Activated CD8-positive, alpha-beta T cell treated with anti-CD3 and anti-CD28 coated beads for 36 hours (primary cell): Measurements from ENCODE around the gene DNASE1. TPM values are rescaled to one million over a fixed set of nuclear protein-coding genes. Genes with fewer than 3 reads are reported as not detected.
"Not testable (repeated sequence)": the region's sequence is repeated elsewhere in the genome, so short reads cannot be mapped to it uniquely, and the experiment has no call there.

Source experiments
- ATAC-seq: fragments of 200-7000 bp; cut with Tn5 transposase; one replicate; pipeline ENCODE4 v1.10.0; 2021; ENCODE audit warnings: mild to moderate bottlenecking, moderate library complexity
- CTCF ChIA-PET: fragments of 350-600 bp; sonication (Branson Sonifier 250); formaldehyde crosslinking; loops from one replicate; lab custom pipeline; 2021; ENCODE audit warnings: antibody characterized with exemption; lab: Charles Lee
- POLR2A ChIA-PET: fragments of 350-600 bp; sonication (Branson Sonifier 250); formaldehyde crosslinking; loops from one replicate; lab custom pipeline; 2021; ENCODE audit warnings: antibody characterized with exemption; lab: Charles Lee
- DNase-seq: peaks from one replicate; pipeline ENCODE4 v3.0.0-alpha.2; 2020
- H3K27ac Mint-ChIP-seq: one replicate; pipeline ENCODE4 v1.8.0; 2021; ENCODE audit warnings: mild to moderate bottlenecking, mixed read lengths
- H3K27me3 Mint-ChIP-seq: one replicate; pipeline ENCODE4 v1.8.0; 2021; ENCODE audit warnings: mixed read lengths
- H3K36me3 Mint-ChIP-seq: one replicate; pipeline ENCODE4 v1.8.0; 2021; ENCODE audit warnings: low read depth, mixed read lengths
- H3K4me1 Mint-ChIP-seq: one replicate; pipeline ENCODE4 v1.8.0; 2021; ENCODE audit warnings: low read depth, mixed read lengths
- H3K4me3 Mint-ChIP-seq: one replicate; pipeline ENCODE4 v1.8.0; 2021; ENCODE audit warnings: mild to moderate bottlenecking, moderate library complexity, mixed read lengths
- H3K9me3 Mint-ChIP-seq: one replicate; pipeline ENCODE4 v1.8.0; 2021; ENCODE audit warnings: mixed read lengths
- intact Hi-C: fragments of 100-400 bp; cut with micrococcal nuclease; formaldehyde crosslinking; loops from one replicate; pipeline ENCODE4 v1.10.0; 2022
- total RNA-seq, 2 experiments: library from RNA; stranded (reverse); gene quantifications; one replicate each; pipeline ENCODE4 v1.2.3, GENCODE V29; 2021
- TF ChIP-seq, protein P1 (sequence below): fragments of 200-600 bp; IDR thresholded peaks from one replicate; pipeline ENCODE4 v1.8.0; 2022; ENCODE audit warnings: antibody characterized with exemption, mild to moderate bottlenecking

DNASE1 gene, protein sequence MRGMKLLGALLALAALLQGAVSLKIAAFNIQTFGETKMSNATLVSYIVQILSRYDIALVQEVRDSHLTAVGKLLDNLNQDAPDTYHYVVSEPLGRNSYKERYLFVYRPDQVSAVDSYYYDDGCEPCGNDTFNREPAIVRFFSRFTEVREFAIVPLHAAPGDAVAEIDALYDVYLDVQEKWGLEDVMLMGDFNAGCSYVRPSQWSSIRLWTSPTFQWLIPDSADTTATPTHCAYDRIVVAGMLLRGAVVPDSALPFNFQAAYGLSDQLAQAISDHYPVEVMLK
- 10 to 100 TPM; 11.8 to 12.1 TPM for total RNA-seq

DNA sequence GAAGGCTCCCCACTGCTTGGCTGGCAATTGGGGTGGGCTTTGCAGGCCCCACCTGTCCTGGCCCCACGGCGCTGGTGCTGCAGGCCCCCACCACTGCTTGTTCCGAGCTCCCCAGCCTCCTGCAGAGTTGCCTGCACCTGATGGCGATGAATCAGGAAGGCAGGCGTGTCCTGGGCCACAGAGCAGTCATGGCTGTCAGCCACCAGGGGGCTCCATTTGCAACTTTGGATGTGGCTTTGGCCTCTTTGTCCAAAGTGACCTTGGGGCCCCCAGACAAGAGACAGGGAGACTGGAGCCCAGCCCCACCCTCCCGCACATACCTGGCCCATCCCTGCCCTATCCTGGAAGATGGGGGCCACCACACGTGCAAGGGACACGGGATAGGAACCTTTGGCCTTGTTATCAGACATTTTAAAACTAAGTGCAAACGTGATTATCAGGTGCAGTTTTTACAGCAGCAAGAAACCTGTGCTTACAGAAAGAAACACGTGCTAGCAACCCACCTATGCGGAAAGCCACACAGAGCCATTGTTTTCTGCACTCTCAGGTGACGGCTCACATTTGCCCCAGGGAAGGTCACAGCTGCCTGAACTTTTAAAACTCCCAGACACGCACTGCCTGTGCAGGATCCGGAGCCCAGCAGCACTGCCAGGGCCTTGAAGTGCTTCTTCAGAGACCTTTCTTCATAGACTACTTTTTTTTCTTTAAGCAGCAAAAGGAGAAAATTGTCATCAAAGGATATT is at the start of gene DNASE1:
DNASE1 (plus strand) TSS at position 443 of the 743 bp plus-strand sequence. CDS start 683 bp downstream, outside the sequence.
- POLR2A ChIA-PET: interaction anchor here (1.2 kb wide), 1 partner anchor 21 kb away, joined by 3 read pairs; no protein-coding TSS in a partner anchor
- Mint-ChIP-seq H3K36me3 (peaks cover 23% of the 10 kb centered on the region), H3K4me1 (peaks cover 15% of the 10 kb centered on the region), H3K9me3 (no peaks in the 10 kb centered on the region), H3K27ac (peak within 1 kb of the TSS; percentile 42), H3K27me3 (no peaks in the 10 kb centered on the region), H3K4me3 (no peak within 1 kb of the TSS)
- intact Hi-C loops: no loop called here
- DNase-seq (peak; percentile 78), ATAC-seq (peak; percentile 68)
- CTCF ChIA-PET: interaction anchor here (0.8 to 2.8 kb wide), 8 partner anchors 9 to 79 kb away, joined by 3 to 13 read pairs (median 4); no protein-coding TSS in a partner anchor
- TF ChIP-seq, protein P1, sequence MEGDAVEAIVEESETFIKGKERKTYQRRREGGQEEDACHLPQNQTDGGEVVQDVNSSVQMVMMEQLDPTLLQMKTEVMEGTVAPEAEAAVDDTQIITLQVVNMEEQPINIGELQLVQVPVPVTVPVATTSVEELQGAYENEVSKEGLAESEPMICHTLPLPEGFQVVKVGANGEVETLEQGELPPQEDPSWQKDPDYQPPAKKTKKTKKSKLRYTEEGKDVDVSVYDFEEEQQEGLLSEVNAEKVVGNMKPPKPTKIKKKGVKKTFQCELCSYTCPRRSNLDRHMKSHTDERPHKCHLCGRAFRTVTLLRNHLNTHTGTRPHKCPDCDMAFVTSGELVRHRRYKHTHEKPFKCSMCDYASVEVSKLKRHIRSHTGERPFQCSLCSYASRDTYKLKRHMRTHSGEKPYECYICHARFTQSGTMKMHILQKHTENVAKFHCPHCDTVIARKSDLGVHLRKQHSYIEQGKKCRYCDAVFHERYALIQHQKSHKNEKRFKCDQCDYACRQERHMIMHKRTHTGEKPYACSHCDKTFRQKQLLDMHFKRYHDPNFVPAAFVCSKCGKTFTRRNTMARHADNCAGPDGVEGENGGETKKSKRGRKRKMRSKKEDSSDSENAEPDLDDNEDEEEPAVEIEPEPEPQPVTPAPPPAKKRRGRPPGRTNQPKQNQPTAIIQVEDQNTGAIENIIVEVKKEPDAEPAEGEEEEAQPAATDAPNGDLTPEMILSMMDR: peak; percentile 77

DNA sequence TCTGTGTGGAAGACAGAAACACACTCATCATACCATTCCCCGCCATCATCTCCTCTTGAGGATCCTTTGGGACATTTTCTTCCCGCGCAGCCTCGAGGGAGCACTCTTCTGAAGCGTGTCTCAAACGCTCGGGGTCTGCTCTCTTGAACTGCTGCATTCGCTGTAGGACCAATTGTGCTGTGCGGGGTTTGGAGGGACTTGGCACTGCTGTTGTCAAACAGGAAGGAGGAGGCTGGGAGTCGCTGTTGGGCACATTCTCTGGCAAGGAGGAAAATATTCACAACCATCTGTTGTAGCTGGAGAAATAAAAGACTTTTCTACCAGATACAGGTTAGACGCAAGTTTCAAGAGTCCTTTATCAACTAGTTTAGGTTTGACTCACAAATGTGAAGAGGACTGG is 48.0 kb upstream of the DNASE1 start:
- H3K4me3 Mint-ChIP-seq: no peak overlapping the region
- no peak overlapping the region for H3K27ac Mint-ChIP-seq
- intact Hi-C loops: no loop called here
- H3K36me3 Mint-ChIP-seq: peaks cover 11% of the 10 kb centered on the region
- ChIA-PET CTCF (interaction anchor here (0.7 kb wide), 1 partner anchor 47 kb away, joined by 3 read pairs; no protein-coding TSS in a partner anchor), POLR2A (no interaction called here)
- peaks cover 10% of the 10 kb centered on the region for H3K4me1 Mint-ChIP-seq
- no peak for DNase-seq
- no peaks in the 10 kb centered on the region for H3K9me3 Mint-ChIP-seq
- ATAC-seq: no peak
- TF ChIP-seq, protein P1: no peak
- no peaks in the 10 kb centered on the region for H3K27me3 Mint-ChIP-seq

GRCh38 chr16:3607161-3607560 is 47.3 kb upstream of the DNASE1 start:
- H3K4me3 Mint-ChIP-seq: no peak overlapping the region
- no peak for ATAC-seq
- no peaks in the 10 kb centered on the region for H3K27me3 Mint-ChIP-seq
- H3K4me1 Mint-ChIP-seq: peaks cover 10% of the 10 kb centered on the region
- no peaks in the 10 kb centered on the region for H3K9me3 Mint-ChIP-seq
- no peak overlapping the region for H3K27ac Mint-ChIP-seq
- DNase-seq: no peak
- TF ChIP-seq, protein P1: no peak
- ChIA-PET POLR2A (no interaction called here), CTCF (interaction anchor here (0.7 kb wide), 1 partner anchor 47 kb away, joined by 3 read pairs; no protein-coding TSS in a partner anchor)
- peaks cover 11% of the 10 kb centered on the region for H3K36me3 Mint-ChIP-seq
- intact Hi-C loops: no loop called here

- ChIA-PET POLR2A (no interaction called here), CTCF (no interaction called here)
- peaks cover 12% of the 10 kb centered on the region for H3K36me3 Mint-ChIP-seq
- TF ChIP-seq, protein P1: no peak
- no peaks in the 10 kb centered on the region for H3K27me3 Mint-ChIP-seq
- no peaks in the 10 kb centered on the region for H3K9me3 Mint-ChIP-seq
- intact Hi-C loops: no loop called here
- no peak for DNase-seq
- no peak overlapping the region for H3K4me3 Mint-ChIP-seq
- peaks cover 12% of the 10 kb centered on the region for H3K4me1 Mint-ChIP-seq
- no peak for ATAC-seq
- H3K27ac Mint-ChIP-seq: no peak overlapping the region
Measured at GRCh38 chr16:3607634-3608033, 46.9 kb upstream of the DNASE1 start.

DNA sequence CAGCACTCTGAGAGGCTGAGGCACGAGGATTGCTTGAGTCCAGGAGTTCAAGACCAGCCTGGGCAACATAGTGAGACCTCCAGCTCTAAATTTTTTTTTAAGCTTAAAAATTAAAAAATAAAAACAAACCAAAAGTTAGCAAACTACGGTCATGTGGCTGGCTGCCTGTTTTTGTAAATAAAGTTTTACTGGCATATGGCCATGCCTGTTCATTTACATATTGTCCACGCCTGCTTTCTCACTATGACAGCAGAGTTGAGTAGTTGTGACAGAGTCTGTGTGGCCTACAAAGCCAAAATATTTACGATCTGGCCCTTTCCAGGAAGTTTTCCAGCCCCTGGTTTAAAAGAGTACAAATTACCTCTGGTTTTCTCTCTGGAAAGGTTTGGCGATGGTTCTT is 46.4 kb upstream of the DNASE1 start:
- H3K4me1 Mint-ChIP-seq: peaks cover 16% of the 10 kb centered on the region
- intact Hi-C loops: no loop called here
- H3K9me3 Mint-ChIP-seq: no peaks in the 10 kb centered on the region
- peaks cover 14% of the 10 kb centered on the region for H3K36me3 Mint-ChIP-seq
- DNase-seq: no peak
- no peak overlapping the region for H3K27ac Mint-ChIP-seq
- ATAC-seq: no peak
- TF ChIP-seq, protein P1: no peak
- H3K4me3 Mint-ChIP-seq: no peak overlapping the region
- ChIA-PET CTCF (no interaction called here), POLR2A (no interaction called here)
- H3K27me3 Mint-ChIP-seq: no peaks in the 10 kb centered on the region

GRCh38 chr16:3608976-3609375 is 45.5 kb upstream of the DNASE1 start:
- POLR2A ChIA-PET, DNase-seq, H3K27ac Mint-ChIP-seq, H3K9me3 Mint-ChIP-seq, ATAC-seq, H3K4me3 Mint-ChIP-seq, H3K27me3 Mint-ChIP-seq, intact Hi-C loops, CTCF ChIA-PET: not testable (repeated sequence)
- Mint-ChIP-seq H3K36me3 (peaks cover 16% of the 10 kb centered on the region), H3K4me1 (peaks cover 22% of the 10 kb centered on the region)
